ENCODE data around the gene RPL10A. TPM values are rescaled to one million over a fixed set of nuclear protein-coding genes. Genes with fewer than 3 reads are reported as not detected.

The RPL10A gene
- polyA plus RNA-seq, 4 donors, result 1,828 to 2,129 (median 1,951) TPM

- no peak for DNase-seq (ENCODE audit: low read depth in 4 of 4, low spot score in 3 of 4)
These were observed 22.5 kb upstream of the RPL10A start for GRCh38 chr6:35445691-35446090.

DNA sequence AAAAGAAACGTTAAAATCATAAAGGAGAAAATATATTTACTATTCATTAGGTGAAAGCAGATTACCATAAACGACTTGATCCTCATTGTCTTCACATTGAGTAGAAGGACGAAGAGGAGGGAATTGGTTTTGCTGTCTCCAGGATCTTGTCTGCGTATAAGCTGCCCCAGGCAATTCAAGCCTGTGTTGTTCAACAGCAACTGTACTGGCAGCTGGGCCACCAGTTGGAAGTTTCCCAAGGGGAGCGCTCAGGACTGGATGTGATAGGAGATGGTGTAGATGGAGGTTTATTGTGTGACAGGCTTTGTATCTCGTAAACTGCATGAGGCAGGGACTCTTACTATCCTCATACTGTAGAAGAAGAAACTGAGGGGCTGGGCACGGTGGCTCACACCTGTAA is 20.0 kb upstream of the RPL10A start:
- DNase-seq (ENCODE audit: low read depth in 4 of 4, low spot score in 3 of 4), result no peak

GRCh38 chr6:35449287-35449881 is 18.8 kb upstream of the RPL10A start:
- DNase-seq (ENCODE audit: low read depth in 4 of 4, low spot score in 3 of 4), result peak in 2 of 4 donors; percentile 52 to 57

DNA sequence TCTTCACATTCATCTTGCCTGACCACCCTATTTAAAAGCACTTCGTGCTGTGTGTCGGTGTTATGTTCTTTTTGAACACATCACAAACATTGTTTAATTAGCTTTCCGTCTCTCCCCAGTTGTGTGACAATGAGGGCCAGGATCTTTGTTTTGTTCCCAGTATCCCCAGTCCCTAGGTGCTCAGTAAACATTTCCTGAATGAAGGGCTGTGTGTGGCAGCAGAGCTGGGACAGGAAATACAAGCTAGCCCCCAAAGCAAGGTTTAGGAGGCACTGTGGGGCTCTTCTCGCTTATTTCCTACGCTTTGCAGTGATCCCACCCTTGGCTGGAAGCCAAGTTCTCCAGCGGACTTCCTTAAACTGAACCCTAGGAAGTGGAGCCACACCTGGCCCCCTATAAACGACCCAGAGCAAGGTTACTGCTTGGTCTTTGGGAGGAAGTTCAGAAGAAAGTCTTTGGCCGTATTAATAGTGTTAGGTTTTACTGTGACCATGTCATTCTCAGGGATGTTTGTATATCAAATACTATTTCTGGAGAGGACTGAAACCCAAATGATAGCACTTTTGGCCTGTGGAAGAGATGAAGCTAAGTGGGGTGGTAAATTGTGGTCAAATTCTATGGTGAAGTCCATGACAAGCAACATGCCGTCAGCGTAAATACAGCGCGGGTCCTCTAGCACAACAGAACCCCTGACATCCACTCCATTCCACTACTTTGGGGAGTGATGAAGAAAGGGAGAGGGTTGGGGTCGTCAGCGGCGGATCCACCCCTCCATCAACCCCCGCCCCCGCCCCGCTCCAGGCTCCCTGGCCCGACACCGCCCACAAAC is 16.6 kb upstream of the RPL10A start:
- DNase-seq (ENCODE audit: low read depth in 4 of 4, low spot score in 3 of 4), result no peak

DNA sequence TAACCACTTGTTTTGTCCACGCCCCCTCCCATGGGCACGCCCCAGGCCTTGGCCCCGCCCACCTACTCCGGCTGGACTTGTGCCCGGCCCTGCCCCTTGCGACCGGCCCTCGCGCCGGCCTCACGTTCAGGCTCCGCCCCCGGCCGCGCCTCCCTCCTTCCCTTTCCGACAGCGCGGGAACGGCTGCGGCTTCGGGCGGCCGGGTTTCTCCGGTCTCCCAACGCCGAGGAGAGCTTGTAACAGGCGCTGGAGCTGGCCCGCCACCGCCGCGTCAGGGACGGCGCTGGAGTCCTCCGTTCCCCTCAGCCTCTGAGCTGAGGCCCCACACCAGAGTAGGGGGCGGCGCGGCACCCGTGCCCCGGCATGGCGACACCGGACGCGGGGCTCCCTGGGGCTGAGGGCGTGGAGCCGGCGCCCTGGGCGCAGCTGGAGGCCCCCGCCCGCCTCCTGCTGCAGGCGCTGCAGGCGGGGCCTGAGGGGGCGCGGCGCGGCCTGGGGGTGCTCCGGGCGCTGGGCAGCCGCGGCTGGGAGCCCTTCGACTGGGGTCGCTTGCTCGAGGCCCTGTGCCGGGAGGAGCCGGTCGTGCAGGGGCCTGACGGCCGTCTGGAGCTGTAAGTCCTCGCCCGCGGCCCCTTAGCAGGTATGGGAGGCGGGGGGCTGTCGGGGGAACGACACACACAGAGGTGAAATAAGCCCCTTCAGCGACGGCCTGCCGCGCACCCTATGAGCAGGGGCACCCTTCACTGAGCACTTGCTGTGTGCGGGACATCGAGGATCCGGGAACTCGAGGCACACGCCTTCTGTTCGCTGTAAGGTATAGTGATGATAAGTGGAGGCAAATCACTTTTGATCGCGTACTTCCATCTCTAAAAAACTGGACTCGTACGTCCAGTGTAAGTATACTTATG is 15.8 kb upstream of the RPL10A start, which contains the start of gene FANCE:
FANCE (plus strand) TSS at position 156 of the 908 bp plus-strand sequence; CDS start at position 364, 208 bp downstream.
- peak; percentile 78 to 91 (median 87) for DNase-seq (ENCODE audit: low read depth in 4 of 4, low spot score in 3 of 4)

- no peak for DNase-seq (ENCODE audit: low read depth in 4 of 4, low spot score in 3 of 4)
These were observed 15.0 kb upstream of the RPL10A start for GRCh38 chr6:35453236-35453635.

DNA sequence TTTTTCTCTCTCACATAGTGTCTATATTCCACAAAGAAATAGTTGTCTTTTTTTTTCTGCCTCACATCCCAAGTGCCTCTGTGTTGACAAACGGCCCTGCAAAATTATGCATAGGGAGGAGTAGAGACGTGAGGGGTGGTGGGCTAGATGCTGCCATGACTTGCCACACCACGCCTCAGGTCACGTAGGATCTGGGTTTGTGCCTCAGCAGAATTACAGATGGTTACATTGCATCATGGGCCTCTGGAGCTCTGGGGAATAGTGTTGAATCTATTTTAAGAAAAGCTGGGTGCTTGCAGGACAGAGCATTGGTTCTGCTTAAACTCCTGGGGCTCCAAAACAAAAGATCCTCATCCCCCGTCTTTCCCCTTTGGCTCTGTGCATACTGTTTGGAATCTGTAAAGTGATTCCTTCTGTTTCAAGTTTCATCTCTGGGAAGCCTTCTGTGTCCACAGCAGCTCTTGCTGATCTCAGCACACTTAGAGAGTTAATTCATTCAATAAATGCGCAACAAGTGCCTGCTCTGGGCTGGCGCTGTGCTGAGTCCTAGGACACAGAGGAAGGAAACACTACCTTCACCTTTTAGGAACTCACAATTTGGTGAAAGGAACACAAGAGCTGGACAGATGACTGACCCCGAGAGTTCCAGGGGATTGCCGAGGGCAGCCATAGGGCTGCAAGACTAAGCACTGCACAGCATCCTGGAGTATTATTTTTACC is 13.7 kb upstream of the RPL10A start:
- no peak for DNase-seq (ENCODE audit: low read depth in 4 of 4, low spot score in 3 of 4)

DNA sequence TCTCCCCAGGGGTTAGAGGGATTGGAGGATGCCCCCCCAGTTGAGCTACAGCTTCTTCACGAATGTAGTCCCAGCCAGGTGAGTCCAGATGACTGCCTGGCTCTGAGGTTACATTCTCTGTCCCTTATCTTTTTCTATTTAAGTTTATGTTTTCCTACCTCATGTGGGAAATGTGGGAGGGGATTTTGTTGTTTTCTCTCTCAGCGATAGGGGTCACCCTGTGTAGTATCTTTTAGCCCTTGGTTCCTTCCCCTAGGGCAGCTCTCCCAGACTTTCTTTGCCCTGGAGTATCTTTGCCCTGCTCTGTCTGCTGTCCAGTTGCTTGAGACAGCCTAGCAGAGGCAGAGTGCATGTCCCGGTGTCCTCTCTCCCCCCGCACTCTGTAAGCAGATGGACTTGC is 10.3 kb upstream of the RPL10A start:
- no peak for DNase-seq (ENCODE audit: low read depth in 4 of 4, low spot score in 3 of 4)

DNA sequence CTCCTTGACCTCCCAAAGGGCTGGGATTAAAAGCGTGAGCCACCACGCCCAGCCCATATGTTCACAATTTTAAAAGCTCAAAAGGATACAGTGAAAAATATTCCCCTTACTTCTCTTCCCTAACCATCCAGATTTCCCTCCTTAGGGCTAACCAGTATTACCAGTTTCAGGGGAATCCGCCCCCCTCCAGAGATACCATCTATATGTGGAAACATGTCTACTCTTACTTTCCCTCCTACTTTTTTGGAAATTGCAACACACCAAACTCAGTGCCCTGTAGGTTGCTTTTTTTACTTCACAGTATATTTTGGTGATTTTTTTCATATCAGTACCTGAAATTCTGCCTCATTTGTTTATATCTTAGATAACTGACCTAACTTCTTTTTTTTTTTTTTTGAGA is 6.9 kb upstream of the RPL10A start:
- no peak for DNase-seq (ENCODE audit: low read depth in 4 of 4, low spot score in 3 of 4)

DNA sequence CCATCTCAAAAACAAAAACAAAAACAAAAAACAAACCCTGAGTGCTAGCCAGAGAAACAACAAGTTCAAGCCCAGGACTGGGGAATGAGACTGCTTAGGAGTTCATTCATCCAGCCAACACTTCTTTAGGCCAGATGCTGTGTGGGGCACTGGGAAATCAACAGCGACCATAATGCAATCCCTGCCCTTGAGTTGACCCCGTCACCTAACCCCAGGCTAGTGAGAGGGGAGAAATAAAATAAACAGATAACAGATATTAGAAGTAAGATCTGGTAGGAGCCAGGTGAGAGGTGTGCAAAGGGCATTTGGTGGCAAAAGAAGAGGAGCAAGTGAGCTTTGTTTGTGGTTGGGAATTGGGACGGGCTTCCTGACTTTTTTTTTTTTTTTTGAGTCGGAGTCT is 4.9 kb upstream of the RPL10A start:
- DNase-seq (ENCODE audit: low read depth in 4 of 4, low spot score in 3 of 4), result no peak

DNA sequence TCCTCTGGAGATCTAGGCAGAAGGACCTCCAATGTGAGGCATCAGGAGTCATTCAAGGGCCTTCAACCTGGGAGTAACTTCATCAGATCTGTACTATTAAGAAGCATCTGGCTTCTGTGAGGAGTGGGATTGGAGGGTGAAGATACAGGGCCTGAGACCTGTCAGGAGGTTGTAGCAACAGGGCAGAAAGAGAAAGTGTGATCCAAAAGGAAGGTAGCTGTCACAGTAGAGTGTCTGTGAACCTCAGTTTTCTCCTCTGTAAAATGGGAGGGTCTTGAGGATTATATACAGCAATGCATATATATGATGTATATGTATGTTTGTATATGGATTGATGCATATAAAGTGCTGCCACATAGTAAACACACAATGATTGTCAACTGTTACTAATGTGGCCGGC is 2.6 kb upstream of the RPL10A start:
- no peak for DNase-seq (ENCODE audit: low read depth in 4 of 4, low spot score in 3 of 4)

GRCh38 chr6:35468980-35469750 is 964 bp downstream of the RPL10A start:
- DNase-seq (ENCODE audit: low read depth in 4 of 4, low spot score in 3 of 4), result no peak

GRCh38 chr6:35469751-35470662 is 1.8 kb downstream of the RPL10A start:
- no peak for DNase-seq (ENCODE audit: low read depth in 4 of 4, low spot score in 3 of 4)

DNA sequence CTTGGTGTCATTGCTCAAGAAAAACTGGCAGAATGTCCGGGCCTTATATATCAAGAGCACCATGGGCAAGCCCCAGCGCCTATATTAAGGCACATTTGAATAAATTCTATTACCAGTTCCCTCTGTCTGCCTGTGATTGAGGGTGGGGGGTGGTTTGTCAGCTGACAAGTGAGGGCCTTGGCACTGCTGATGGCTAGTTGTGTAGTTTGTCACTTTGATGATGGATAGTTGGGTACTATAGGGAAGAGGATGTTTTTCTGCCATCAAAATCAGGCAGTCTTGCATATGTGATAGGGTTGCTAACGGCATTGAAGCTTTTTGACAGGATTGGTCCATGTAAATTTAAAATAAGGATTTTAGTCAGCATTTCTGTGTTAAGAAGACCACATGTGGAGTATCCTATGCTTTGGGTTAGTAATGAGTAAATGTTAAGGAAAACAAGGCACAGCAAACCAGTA is 2.5 kb downstream of the RPL10A start:
- DNase-seq (ENCODE audit: low read depth in 4 of 4, low spot score in 3 of 4), result no peak

DNA sequence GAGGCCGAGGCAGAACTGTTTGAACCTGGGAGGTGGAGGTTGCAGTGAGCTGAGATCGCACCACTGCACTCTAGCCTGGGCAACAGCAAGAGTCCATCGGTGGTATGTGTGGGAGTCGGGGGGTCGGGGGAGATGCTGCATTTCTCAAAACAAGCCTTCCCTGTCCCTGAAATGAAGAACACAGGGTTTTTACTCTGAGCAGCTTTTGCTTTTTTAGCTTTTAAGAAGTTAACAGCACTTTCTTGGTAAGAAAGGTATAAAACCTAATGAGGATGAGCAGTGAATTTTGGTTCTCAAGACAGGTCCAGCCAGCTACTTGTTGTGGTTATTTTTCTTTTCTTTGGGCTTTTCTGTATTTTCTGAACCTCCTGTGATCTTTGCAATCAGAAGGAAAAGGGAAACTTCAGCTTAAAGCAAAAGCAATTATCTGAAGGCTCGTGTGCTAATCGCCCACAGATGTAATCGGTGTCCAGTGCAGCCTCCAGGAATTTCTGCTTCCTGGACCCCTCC is 3.7 kb downstream of the RPL10A start:
- DNase-seq (ENCODE audit: low read depth in 4 of 4, low spot score in 3 of 4), result no peak

DNA sequence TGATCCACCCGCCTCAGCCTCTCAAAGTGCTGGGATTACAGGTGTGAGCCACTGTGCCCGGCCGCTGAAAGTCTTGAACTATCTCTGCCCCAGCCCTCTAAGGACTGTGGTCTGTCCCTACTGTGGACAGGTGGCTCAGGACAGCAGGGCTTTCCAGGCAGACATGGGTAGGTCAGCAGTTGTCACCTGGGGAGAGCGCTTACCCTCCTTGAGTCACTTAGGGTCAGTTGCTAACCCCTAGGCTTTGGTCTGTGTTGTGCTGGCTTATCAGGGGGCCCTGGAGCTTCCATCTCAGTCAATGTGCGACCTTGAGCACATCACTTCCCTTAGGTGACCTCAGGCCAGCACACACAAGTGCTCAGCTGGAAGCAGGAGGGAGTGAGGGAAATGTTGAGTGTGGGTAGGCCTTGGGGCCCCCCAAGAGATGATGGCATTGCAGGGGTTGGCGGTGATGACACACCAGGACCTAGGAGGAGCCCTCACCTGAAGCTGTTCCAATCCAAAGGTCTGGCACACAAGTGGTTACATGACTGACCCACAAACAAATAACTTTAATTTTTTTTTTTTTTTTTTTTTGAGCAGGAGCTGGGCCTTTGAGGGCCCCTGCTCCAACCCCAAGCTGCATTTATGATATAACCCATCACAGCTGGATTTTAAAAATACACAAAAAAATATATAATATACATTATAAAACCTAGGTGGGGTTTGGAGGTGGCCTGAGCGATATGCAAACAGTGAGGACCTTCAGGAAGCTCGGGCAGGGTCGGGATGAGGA is 5.1 kb downstream of the RPL10A start:
- no peak for DNase-seq (ENCODE audit: low read depth in 4 of 4, low spot score in 3 of 4)

DNA sequence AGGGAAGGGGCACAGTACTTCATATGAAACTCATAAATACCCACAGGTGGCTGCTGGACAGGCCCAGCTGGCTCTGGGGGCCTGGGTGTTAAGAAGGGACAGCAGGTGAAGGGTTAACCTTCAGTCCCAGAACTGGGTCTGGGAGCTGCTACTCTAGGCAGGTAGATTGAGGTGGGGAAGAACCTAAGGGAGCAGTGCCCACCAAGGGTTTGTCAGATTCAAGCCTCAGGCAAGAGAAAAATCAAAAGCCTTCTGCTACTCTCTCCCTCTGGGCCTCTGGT is 5.6 kb downstream of the RPL10A start:
- no peak for DNase-seq (ENCODE audit: low read depth in 4 of 4, low spot score in 3 of 4)
